Smooth muscle cell (in vitro differentiated cells): ENCODE data around the gene CUBN. TPM values are rescaled to one million over a fixed set of nuclear protein-coding genes. Genes with fewer than 3 reads are reported as not detected.
A peak's percentile ranks its signal among the peaks of the same experiment; 100 is the strongest.

Experiments used
- DNase-seq: peaks from one replicate; lab custom pipeline; 2025; ENCODE audit not compliant: unreplicated experiment; lab: John Stamatoyannopoulos, UW
- H2AFZ ChIP-seq: fragments of 200-600 bp; sonication (generic); 2 replicates; pipeline ENCODE4 v1.6.0; 2016; ENCODE audit warnings: antibody characterized with exemption, low read depth, mild to moderate bottlenecking
- H3F3A ChIP-seq: fragments of 200-600 bp; sonication (generic); 2 replicates; pipeline ENCODE4 v1.6.0; 2017; ENCODE audit warnings: antibody characterized with exemption, low read depth
- H3K27ac ChIP-seq: fragments of 200-600 bp; sonication (generic); 2 replicates; pipeline ENCODE4 v1.5.1; 2016; ENCODE audit warnings: low read depth, mild to moderate bottlenecking
- H3K27me3 ChIP-seq: fragments of 200-600 bp; sonication (generic); 2 replicates; pipeline ENCODE4 v1.6.1; 2016; ENCODE audit warnings: low read depth, mild to moderate bottlenecking
- H3K36me3 ChIP-seq: fragments of 200-600 bp; sonication (generic); 2 replicates; pipeline ENCODE4 v1.5.1; 2016; ENCODE audit warnings: low read depth
- H3K4me1 ChIP-seq: fragments of 200-600 bp; sonication (generic); 2 replicates; pipeline ENCODE4 v1.5.1; 2016; ENCODE audit warnings: low read depth
- H3K4me2 ChIP-seq: fragments of 200-600 bp; sonication (generic); 2 replicates; pipeline ENCODE4 v1.6.0; 2016; ENCODE audit warnings: mild to moderate bottlenecking
- H3K4me3 ChIP-seq: fragments of 200-600 bp; sonication (generic); 2 replicates; pipeline ENCODE4 v1.5.1; 2016; ENCODE audit warnings: mild to moderate bottlenecking
- H3K79me2 ChIP-seq: fragments of 200-600 bp; sonication (generic); 2 replicates; pipeline ENCODE4 v1.6.0; 2016; ENCODE audit warnings: low read depth, mild to moderate bottlenecking
- H3K9ac ChIP-seq: fragments of 200-600 bp; sonication (generic); 2 replicates; pipeline ENCODE4 v1.6.0; 2016; ENCODE audit warnings: low read depth
- H3K9me3 ChIP-seq: fragments of 200-600 bp; sonication (generic); replicated peaks from 2 replicates; pipeline ENCODE4 v1.5.1; 2016; ENCODE audit warnings: low read depth
- H4K20me1 ChIP-seq: fragments of 200-600 bp; sonication (generic); 2 replicates; pipeline ENCODE4 v1.6.0; 2016; ENCODE audit warnings: low read depth
- CTCF ChIP-seq: fragments of 200-600 bp; sonication (generic); IDR thresholded peaks from 2 replicates; pipeline ENCODE4 v1.5.1; 2017; ENCODE audit warnings: borderline replicate concordance, mild to moderate bottlenecking, antibody characterized with exemption; ENCODE audit not compliant: insufficient read depth, poor library complexity, severe bottlenecking
- WGBS: methylation state at CpG from one replicate; pipeline ENCODE4 v1.1.7; 2016; ENCODE audit warnings: low lambda C conversion rate; 5-methylcytosine and 5-hydroxymethylcytosine counted together
- polyA plus RNA-seq: library from polyadenylated mRNA; unstranded; fragments of >200 nt; fragmentation: Nextera tagmentation; extraction: Ambion mirVana; gene quantifications from 2 replicates; pipeline ENCODE4 v1.2.1, GENCODE V29; 2016
- total RNA-seq: library from RNA; depleted of rRNA; stranded (reverse); fragments of >200 nt; gene quantifications from 2 replicates; pipeline ENCODE4 v1.2.3, GENCODE V29; 2014

The CUBN gene
- total and polyA plus RNA-seq, 2 experiments from 2014 or later = 0.62 to 4.7 TPM

- WGBS = 58% methylated on average over 7 of the region's 7 CpGs
- Histone ChIP-seq H3K4me1 (peaks cover 24% of the 10 kb centered on the region), H3K27ac (peak overlapping the region; percentile 100), H3K27me3 (no peaks in the 10 kb centered on the region), H3K4me3 (no peak overlapping the region), H3K9ac (peak overlapping the region; percentile 75), H3K4me2 (peak overlapping the region; percentile 48), H2AFZ (no peak overlapping the region), H3K79me2 (no peaks in the 10 kb centered on the region), H3F3A (peaks cover 49% of the 10 kb centered on the region), H4K20me1 (no peaks in the 10 kb centered on the region), H3K36me3 (no peaks in the 10 kb centered on the region), H3K9me3 (no peaks in the 10 kb centered on the region)
- no peak for TF ChIP-seq CTCF
- DNase-seq = no peak
Measured at GRCh38 chr10:17003651-17004286, 125.8 kb downstream of the CUBN start.

DNA sequence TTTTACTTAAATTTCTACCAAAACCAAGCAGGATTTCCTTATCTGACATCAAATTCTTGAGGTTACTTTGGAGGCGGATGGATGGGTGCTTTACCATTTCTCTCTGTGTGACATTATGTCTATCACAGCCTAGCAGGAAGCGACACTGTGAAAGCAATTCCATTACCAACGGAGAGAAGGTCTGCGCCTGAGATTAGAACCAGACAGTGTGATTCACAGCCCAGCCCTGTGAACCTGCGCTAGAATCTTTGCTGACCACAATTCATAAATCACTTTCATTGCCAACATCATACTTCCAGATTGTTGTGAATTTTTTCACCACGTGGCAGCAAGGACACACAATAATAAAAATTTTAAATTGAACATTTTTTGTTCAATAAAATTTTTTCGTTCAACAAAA lies 126.5 kb downstream of the CUBN start:
- DNase-seq = no peak
- no peaks in the 10 kb centered on the region for H3K27me3 ChIP-seq
- peaks cover 44% of the 10 kb centered on the region for H3F3A ChIP-seq
- H3K9ac ChIP-seq = peak overlapping the region; percentile 97
- 13% methylated on average over 7 of the region's 7 CpGs for WGBS
- no peak overlapping the region for H2AFZ ChIP-seq
- H3K27ac ChIP-seq = peak overlapping the region; percentile 100
- H3K36me3 ChIP-seq = no peaks in the 10 kb centered on the region
- TF ChIP-seq CTCF = no peak
- peak overlapping the region; percentile 77 for H3K4me2 ChIP-seq
- H3K4me3 ChIP-seq = no peak overlapping the region
- no peaks in the 10 kb centered on the region for H3K79me2 ChIP-seq
- no peaks in the 10 kb centered on the region for H4K20me1 ChIP-seq
- H3K4me1 ChIP-seq = peaks cover 24% of the 10 kb centered on the region
- no peaks in the 10 kb centered on the region for H3K9me3 ChIP-seq

DNA sequence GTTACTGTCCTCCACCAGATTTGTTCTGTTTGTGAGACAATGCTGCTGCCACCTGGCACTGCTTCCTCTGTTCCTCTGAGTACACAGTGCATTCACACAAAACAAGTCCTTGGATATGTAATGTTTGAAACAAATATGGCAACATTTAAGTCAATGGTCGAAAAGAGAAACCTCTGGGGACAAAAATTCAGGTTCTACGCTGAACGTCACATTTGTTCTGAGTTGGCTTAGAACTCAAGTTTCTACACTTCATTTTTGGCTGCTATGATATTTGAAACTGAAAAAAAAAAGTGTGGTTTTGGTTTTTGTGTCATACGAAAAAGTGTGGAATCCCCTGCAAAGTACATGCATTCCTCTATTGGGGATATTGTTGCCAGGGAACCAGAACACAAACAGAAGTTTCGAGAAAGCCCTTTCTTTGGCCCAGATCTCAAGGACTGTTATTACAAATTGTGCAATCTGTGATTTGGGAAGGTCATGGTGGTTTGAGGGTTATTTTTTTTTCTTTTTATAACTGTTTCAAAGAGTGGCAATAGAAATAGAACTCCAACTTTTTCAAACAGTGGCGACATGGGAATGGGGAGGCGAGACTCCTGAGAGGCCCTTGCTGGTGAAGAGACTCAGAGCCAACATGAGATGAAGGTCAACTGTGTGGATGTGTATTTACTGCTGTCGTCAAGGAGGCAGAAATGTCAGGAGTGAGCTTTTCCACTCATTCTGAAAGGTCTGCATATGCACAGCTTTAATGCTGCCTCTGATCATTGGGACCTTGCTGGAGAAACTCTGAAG lies 127.5 kb downstream of the CUBN start:
- no peak for TF ChIP-seq CTCF
- Histone ChIP-seq H4K20me1 (no peaks in the 10 kb centered on the region), H3K9me3 (no peaks in the 10 kb centered on the region), H3K27me3 (no peaks in the 10 kb centered on the region), H3K9ac (peak overlapping the region; percentile 97), H3K4me1 (peaks cover 21% of the 10 kb centered on the region), H3K27ac (peak overlapping the region; percentile 100), H3K36me3 (no peaks in the 10 kb centered on the region), H3F3A (peaks cover 44% of the 10 kb centered on the region), H2AFZ (no peak overlapping the region), H3K79me2 (no peaks in the 10 kb centered on the region), H3K4me3 (no peak overlapping the region), H3K4me2 (peak overlapping the region; percentile 77)
- 40% methylated on average over 8 of the region's 8 CpGs for WGBS
- no peak for DNase-seq
